Brain pericyte (primary cell): ENCODE data around the gene CD109.

Experiments
- DNase-seq: peaks from one replicate; pipeline ENCODE4 v3.0.0-alpha.2; 2012; ENCODE audit warnings: low read depth, low spot score

Gene CD109

GRCh38 chr6:73854998-73855718 is 159.2 kb downstream of the CD109 start:
- peak; percentile 3 for DNase-seq

GRCh38 chr6:73857341-73857890 is 161.4 kb downstream of the CD109 start:
- no peak for DNase-seq

GRCh38 chr6:73858376-73858775 is 162.4 kb downstream of the CD109 start:
- DNase-seq: no peak

GRCh38 chr6:73860303-73860702 is 164.3 kb downstream of the CD109 start:
- no peak for DNase-seq

GRCh38 chr6:73866305-73866704 is 170.3 kb downstream of the CD109 start:
- no peak for DNase-seq

- DNase-seq: no peak
Measured at GRCh38 chr6:73867411-73867810, 171.4 kb downstream of the CD109 start.

GRCh38 chr6:73870907-73871306 is 174.9 kb downstream of the CD109 start:
- no peak for DNase-seq

GRCh38 chr6:73873081-73873480 is 177.1 kb downstream of the CD109 start:
- no peak for DNase-seq
